Activated CD4-positive, CD25-positive, alpha-beta regulatory T cell treated with anti-CD3 and anti-CD28 coated beads, Interleukin-2, amount 50 U/mL, for 24 hours (primary cell): ENCODE measurements around the gene PARD3.

Experiments
- ATAC-seq, 2 donors: fragments of 150-1000 bp; cut with Tn5 transposase; one replicate each; pipeline ENCODE4 v1.10.0; 2021; ENCODE audit warnings: mild to moderate bottlenecking in 1 of 2, moderate library complexity in 1 of 2

PARD3 gene

DNA sequence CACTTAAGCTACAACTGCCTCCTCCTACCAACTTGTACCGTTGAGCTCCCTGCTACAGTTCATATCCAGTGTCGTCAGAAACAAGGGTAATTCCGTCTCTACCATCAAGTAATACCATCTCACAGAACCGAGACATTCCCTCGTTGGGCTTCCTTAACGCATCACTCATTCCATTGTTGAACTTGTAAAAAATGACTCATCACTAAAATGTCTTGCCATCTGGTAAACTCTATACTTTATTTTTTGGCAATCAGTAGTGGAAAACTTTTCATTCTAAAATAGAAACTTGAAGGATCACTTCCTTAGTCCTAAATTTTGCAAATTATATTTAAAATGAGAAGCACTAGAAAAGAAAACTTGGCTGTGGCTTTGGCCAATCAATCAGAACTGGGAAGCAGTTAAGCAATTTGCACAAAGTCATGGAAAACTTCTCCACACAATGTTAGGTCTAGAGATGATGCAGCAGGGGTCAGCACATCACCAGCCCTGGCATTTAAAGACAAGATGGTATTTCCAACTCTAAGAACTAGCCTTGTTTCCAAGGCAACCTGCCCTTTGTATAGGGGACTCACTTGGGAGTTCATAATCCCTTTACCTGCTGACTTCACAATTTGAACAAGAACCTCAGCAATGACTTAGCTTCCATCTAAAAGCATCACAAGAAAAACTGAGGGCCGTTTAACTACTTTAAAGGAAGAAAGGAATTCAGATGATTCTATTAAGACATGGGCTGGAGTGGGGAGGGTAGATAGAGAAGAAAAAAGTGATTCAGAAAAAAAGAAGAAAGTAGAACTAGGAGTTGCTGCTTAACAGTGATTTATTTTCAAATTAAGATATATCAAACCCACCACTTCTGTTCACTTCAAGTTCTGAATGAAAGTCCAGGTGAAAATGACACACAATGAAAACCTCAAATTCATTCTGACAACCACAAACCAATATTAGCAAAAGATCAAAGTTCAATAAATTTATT, 288.1 kb downstream of the PARD3 start:
- no peak for ATAC-seq

DNA sequence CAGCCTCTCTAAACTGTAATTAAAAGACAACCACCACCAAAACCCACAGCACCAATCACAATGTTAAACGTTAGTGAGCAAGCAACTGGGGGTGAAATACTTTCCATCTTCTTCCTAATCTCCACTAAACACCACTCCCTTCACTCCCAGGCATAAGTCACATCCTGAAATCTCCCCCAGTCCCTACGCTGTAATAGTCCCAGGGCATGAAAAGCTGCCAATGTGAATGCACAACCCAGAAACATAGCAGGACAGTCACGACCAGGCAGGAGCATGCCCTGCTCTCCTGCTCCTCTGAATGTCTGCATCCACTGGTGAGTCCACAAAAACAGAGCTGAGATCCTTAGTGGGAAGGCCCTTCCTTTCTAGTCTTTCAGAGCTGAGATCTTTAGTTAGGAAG, 288.9 kb downstream of the PARD3 start:
- no peak for ATAC-seq

GRCh38 chr10:34524369-34525091, 290.6 kb downstream of the PARD3 start:
- no peak for ATAC-seq

DNA sequence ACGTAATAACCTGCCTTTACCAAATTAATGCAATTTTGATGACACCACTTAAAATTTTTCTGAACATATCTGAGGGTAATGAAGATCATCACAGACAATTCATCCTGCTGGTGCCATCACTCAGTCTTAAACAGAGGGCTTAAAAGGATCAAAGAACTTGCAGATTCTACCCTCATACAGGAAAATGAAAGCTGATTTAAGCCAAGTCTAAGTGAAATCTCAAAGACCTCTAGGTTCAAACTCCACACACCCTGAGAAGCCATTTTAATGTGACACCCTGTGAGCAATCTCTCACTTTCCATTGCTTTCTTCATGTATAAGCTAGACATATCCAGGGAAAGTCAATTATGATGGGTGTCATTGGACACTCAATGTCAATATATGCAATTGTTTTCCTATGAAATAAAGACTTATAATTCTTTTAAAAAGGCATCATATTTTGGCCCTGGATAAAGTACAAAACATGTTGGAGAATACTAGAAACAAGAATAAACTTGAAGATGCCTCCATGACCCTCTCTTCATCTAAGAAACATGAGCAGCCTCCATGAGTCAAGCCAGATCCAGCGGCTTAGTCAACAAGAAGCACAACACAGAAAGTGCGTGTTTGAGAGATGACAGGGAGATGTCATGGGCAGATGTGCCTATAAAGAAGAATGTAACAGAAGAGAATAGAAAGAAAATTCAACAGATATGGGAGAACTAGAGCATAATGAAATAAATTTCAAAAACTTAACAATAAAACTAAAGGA, 291.9 kb downstream of the PARD3 start:
- no peak for ATAC-seq

GRCh38 chr10:34522546-34522945, 292.6 kb downstream of the PARD3 start:
- no peak for ATAC-seq

GRCh38 chr10:34520510-34520909, 294.6 kb downstream of the PARD3 start:
- no peak for ATAC-seq

DNA sequence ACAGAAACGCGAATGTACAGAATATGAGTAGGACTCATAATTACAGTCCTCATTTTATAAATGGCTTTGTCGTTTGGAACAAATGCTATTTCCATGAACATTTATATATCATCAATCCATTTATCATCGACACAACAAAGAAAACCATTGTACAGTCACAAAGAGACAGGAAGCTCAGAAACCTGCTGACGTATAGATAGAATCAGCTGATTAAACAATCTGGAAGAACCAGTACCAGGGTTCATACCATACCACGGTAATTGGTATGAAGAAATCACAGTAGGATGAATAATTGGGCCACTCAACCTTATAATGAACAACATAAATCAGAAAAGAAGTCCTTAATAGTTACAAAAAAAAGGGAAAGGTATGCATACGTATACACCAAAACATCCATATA, 295.0 kb downstream of the PARD3 start:
- no peak for ATAC-seq

- ATAC-seq: no peak
Measured at GRCh38 chr10:34514290-34514689, 300.8 kb downstream of the PARD3 start.

DNA sequence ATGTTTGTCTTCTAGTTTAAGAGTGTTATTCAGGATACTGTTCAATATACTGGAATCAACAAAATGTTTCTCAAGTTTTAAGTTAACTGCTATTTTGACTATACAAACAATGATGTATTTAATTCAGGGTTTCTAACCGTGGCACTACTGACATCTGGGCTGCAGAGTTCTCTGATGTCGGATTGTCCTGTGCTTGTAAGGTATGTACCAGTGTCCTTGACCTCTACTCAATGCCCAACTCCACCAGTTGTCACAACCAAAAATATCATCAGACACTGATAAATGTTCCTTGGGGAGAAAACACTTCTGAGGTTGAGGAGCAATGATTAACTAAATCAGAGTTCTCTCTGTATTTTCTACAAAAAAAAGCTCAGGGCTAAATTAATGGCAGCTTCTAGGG, 301.5 kb downstream of the PARD3 start:
- no peak for ATAC-seq

GRCh38 chr10:34507217-34507616, 307.9 kb downstream of the PARD3 start:
- no peak for ATAC-seq

DNA sequence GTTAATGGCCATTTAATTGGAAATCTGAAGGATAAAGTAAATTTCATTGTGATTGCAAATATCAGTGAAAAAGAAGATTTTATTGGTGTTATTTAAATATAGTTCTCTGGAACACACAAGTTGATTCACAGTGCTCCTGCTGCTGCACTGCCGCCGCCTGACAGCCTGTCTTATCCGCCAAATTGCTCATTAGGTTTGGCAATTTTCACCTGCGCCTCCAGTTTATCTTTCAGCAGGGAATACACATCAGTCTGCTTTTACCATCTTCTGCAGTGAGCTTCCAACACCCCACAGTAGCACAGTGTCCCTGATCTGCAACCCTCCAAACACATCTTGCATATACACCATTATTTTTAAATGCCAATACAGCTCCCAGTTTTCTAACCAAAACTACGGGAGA, 308.3 kb downstream of the PARD3 start:
- no peak for ATAC-seq

- no peak for ATAC-seq
Measured at GRCh38 chr10:34505338-34505737, 309.8 kb downstream of the PARD3 start.

GRCh38 chr10:34504534-34504933, 310.6 kb downstream of the PARD3 start:
- ATAC-seq: no peak

GRCh38 chr10:34503704-34504103, 311.4 kb downstream of the PARD3 start:
- no peak for ATAC-seq

DNA sequence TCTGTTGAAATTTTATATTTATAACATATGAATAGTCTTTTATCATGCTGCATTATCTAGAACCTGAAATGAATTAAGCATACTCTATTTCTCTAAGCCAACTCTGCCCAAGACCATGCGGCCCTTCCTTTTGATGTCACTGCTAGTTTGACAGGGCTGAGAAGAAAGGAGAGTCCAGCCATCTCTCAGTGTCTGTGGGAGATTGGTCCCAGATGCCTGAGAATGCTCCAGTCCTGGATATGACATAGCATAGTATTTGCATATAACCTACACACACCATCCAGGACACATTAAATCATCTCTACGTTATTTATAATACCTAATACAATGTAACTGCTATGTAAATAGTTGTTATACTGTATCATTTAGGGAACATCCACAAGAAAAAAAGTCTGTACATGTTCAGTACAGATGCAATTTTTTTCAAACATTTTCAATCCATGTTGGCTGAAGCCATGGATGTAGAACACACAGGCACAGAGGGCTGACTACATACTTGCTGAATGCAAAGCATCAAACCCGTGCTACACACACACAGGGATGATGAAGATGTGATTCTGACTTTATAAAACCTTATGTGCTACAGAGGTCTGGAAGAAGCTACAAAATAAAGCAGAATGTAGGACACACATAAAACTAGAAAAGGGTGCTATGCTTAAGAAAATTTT, 315.4 kb downstream of the PARD3 start:
- no peak for ATAC-seq

DNA sequence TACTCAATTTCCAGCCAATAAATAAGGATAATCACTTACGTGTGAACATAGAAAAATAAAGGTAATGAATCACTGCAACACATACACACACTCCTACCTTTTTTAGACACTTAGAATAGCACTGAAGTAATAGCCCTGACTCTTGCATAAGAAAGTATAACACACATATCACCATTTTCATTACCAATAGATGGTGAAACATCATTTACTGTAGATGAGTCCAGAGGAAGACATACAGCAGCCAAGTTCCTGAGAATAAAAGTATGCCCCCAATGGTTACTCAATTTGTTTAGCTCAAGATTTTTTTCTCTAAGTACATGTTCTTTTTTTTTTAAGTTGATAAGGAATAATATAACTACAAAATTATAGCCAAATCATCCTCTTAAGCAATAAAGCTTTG, 316.3 kb downstream of the PARD3 start:
- ATAC-seq: no peak

GRCh38 chr10:34495938-34496337, 319.2 kb downstream of the PARD3 start:
- no peak for ATAC-seq

DNA sequence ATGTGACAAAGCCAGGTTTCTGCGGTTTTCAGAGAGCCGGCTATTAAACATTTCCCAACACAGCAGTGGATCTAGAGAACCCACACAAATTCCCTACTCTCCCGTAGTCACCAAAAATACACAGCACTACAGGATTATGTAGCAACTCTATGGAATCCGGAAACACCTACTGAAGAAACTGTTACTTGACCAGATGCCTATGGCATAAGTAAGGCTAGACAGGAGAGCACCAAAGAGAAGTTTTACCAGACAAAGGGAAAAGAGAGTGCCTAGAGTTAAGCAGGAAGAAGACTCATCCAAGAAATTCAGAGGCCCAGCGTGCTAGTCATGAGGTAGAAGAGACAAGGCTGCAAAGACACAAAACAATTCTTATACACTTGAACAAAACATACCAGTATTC, 321.1 kb downstream of the PARD3 start:
- no peak for ATAC-seq

GRCh38 chr10:34492081-34492480, 323.0 kb downstream of the PARD3 start:
- ATAC-seq: no peak

- ATAC-seq: no peak
Measured at GRCh38 chr10:34491678-34492077, 323.4 kb downstream of the PARD3 start.

- ATAC-seq: no peak
Measured at GRCh38 chr10:34489973-34490745, 324.9 kb downstream of the PARD3 start.

DNA sequence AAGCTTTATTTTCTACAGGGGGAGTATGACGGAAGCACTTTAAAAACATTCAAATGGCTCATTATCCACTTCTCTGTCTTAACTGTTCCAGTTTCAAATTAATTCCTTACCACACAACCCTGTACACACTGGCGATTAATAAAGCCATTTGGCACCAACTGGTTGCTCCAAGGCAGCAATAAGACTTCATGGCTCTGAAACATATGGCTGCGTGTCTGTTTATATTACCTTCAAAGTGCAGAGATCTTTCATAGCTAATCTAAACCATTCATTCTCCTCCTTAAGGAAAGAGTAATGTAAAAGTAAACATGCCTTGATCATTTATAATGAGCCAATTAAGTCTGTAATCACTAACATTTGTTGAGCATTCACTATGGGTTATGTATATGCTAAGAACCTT, 325.7 kb downstream of the PARD3 start:
- ATAC-seq: no peak
